ENCODE measurements around the gene SLC6A12. TPM values are rescaled to one million over a fixed set of nuclear protein-coding genes. Genes with fewer than 3 reads are reported as not detected.

Gene SLC6A12
- total and polyA plus RNA-seq, 10 donors = 0.35 to 3.1 (median 1.8) TPM

- Histone ChIP-seq H3K4me3 (no peak overlapping the region), H3K27ac (no peak overlapping the region), H3K36me3 (no peaks in the 10 kb centered on the region), H3K4me1 (no peaks in the 10 kb centered on the region), H3K27me3 (replicated peaks in 1 of 7) (peaks cover 0 to 8% (median 0%) of the 10 kb centered on the region in 7 donors), H3K9me3 (no peaks in the 10 kb centered on the region)
- DNase-seq = no peak
- WGBS, 5 donors = 84 to 92% (median 84%) methylated on average over 7 of the region's 7 CpGs
- intact Hi-C loops (cut with DNase I; ENCODE audit: low total_unique reads) = no loop called here
- TF ChIP-seq CTCF (IDR thresholded peaks at IDR 0.05 in 8 of 11, conservative IDR thresholded peaks at IDR 0.05 in 3 of 11) = no peak
- TF ChIP-seq POLR2AphosphoS5 (IDR thresholded peaks at IDR 0.05) = no peak
- no peak for TF ChIP-seq POLR2A (IDR thresholded peaks at IDR 0.05)
Observed at GRCh38 chr12:227286-227915, 13.4 kb upstream of the SLC6A12 start.

- Histone ChIP-seq H3K36me3 (no peaks in the 10 kb centered on the region), H3K4me1 (no peaks in the 10 kb centered on the region), H3K27me3 (replicated peaks in 1 of 7) (peaks cover 0 to 11% (median 0%) of the 10 kb centered on the region in 7 donors), H3K27ac (no peak overlapping the region), H3K9me3 (no peaks in the 10 kb centered on the region), H3K4me3 (no peak overlapping the region)
- WGBS, 5 donors = 72 to 87% (median 83%) methylated on average over 14 of the region's 14 CpGs
- intact Hi-C loops (cut with DNase I; ENCODE audit: low total_unique reads) = no loop called here
- DNase-seq = no peak
- TF ChIP-seq CTCF (IDR thresholded peaks at IDR 0.05 in 8 of 11, conservative IDR thresholded peaks at IDR 0.05 in 3 of 11) (no peak), POLR2A (IDR thresholded peaks at IDR 0.05) (no peak), POLR2AphosphoS5 (IDR thresholded peaks at IDR 0.05) (no peak)
Observed at GRCh38 chr12:226401-226800, 12.4 kb upstream of the SLC6A12 start.

GRCh38 chr12:225012-225411 lies 11.1 kb upstream of the SLC6A12 start:
- TF ChIP-seq POLR2AphosphoS5 (IDR thresholded peaks at IDR 0.05) = no peak
- TF ChIP-seq POLR2A (IDR thresholded peaks at IDR 0.05) = no peak
- no peak for TF ChIP-seq CTCF (IDR thresholded peaks at IDR 0.05 in 8 of 11, conservative IDR thresholded peaks at IDR 0.05 in 3 of 11)
- no peaks in the 10 kb centered on the region for H3K36me3 ChIP-seq
- H3K27me3 ChIP-seq (replicated peaks in 1 of 7) = peaks cover 0 to 22% (median 0%) of the 10 kb centered on the region in 7 donors
- intact Hi-C loops (cut with DNase I; ENCODE audit: low total_unique reads) = no loop called here
- H3K27ac ChIP-seq = no peak overlapping the region
- 86 to 91% (median 89%) methylated on average over 18 of the region's 18 CpGs for WGBS, 5 donors
- peaks cover 0 to 2% (median 0%) of the 10 kb centered on the region in 6 donors for H3K4me1 ChIP-seq
- no peak for DNase-seq
- H3K4me3 ChIP-seq = no peak overlapping the region
- no peaks in the 10 kb centered on the region for H3K9me3 ChIP-seq

- no peaks in the 10 kb centered on the region for H3K9me3 ChIP-seq
- intact Hi-C loops (cut with DNase I; ENCODE audit: low total_unique reads) = no loop called here
- peaks cover 0 to 24% (median 0%) of the 10 kb centered on the region in 7 donors for H3K27me3 ChIP-seq (replicated peaks in 1 of 7)
- H3K36me3 ChIP-seq = no peaks in the 10 kb centered on the region
- H3K4me3 ChIP-seq = no peak overlapping the region
- no peak for DNase-seq
- TF ChIP-seq POLR2A (IDR thresholded peaks at IDR 0.05) (no peak), CTCF (IDR thresholded peaks at IDR 0.05 in 8 of 11, conservative IDR thresholded peaks at IDR 0.05 in 3 of 11) (no peak), POLR2AphosphoS5 (IDR thresholded peaks at IDR 0.05) (no peak)
- H3K27ac ChIP-seq = no peak overlapping the region
- H3K4me1 ChIP-seq = peaks cover 0 to 7% (median 0%) of the 10 kb centered on the region in 6 donors
- 85 to 92% (median 87%) methylated on average over 9 of the region's 9 CpGs for WGBS, 5 donors
Observed at GRCh38 chr12:224330-224729, 10.4 kb upstream of the SLC6A12 start.

Measured in spleen (tissue), 11 donors.